Sigmoid colon (tissue), 7 donors: ENCODE results near the gene MOBP. TPM values are rescaled to one million over a fixed set of nuclear protein-coding genes. Genes with fewer than 3 reads are reported as not detected.

Source experiments
- DNase-seq: peaks from one replicate; pipeline ENCODE4 v3.0.0-alpha.2; 2019
- H3K27ac ChIP-seq, 4 donors: fragments of 200-600 bp; sonication (generic); one replicate each; pipeline ENCODE4 v1.5.1; 2016 to 2019; ENCODE audit warnings: mild to moderate bottlenecking in 1 of 4
- H3K27me3 ChIP-seq, 3 donors: fragments of 200-600 bp; sonication (generic); one replicate each; pipeline ENCODE4 v1.5.1; 2019; ENCODE audit warnings: mild to moderate bottlenecking in 1 of 3
- H3K36me3 ChIP-seq, 4 donors: fragments of 200-600 bp; sonication (generic); one replicate each; pipeline ENCODE4 v1.5.1; 2016 to 2019
- H3K4me1 ChIP-seq, 4 donors: fragments of 200-600 bp; sonication (generic); one replicate each; pipeline ENCODE4 v1.5.1; 2017 to 2019
- H3K4me3 ChIP-seq, 4 donors: fragments of 200-600 bp; sonication (generic); one replicate each; pipeline ENCODE4 v1.5.1; 2017 to 2019; ENCODE audit warnings: mild to moderate bottlenecking in 2 of 4, moderate library complexity in 1 of 4
- H3K9me3 ChIP-seq, 4 donors: fragments of 200-600 bp in 3 of 4; sonication (generic) in 3 of 4; one replicate each; pipeline versions ENCODE4 v1.5.1 to v1.6.1; 2013 to 2019
- CTCF ChIP-seq, 4 experiments: fragments of 450-650 bp in 3 of 4; fragments of 200-600 bp in 1 of 4; IDR thresholded peaks; one replicate each; pipeline ENCODE4 v1.5.1; 2016 to 2019; ENCODE audit warnings: antibody characterized with exemption in 4 of 4, mild to moderate bottlenecking in 3 of 4, moderate library complexity in 2 of 4
- EP300 ChIP-seq, 4 donors: sonication (generic); formaldehyde crosslinking; IDR thresholded peaks; one replicate each; pipeline ENCODE4 v1.6.1; 2017; ENCODE audit warnings: antibody characterized with exemption in 4 of 4
- POLR2A ChIP-seq, 2 donors: fragments of 450-650 bp; IDR thresholded peaks; one replicate each; pipeline ENCODE4 v1.6.1; 2016; ENCODE audit warnings: antibody characterized with exemption in 2 of 2, mild to moderate bottlenecking in 2 of 2, moderate library complexity in 2 of 2
- POLR2AphosphoS5 ChIP-seq, 4 donors: sonication (generic); formaldehyde crosslinking; IDR thresholded peaks; one replicate each; pipeline ENCODE4 v1.6.1; 2017; ENCODE audit warnings: antibody characterized with exemption in 4 of 4
- WGBS, 2 donors: extraction: QIAGEN DNeasy Blood & Tissue Kit; methylation state at CpG; one replicate each; pipeline ENCODE4 v1.1.7; 2013; 5-methylcytosine and 5-hydroxymethylcytosine counted together
- intact Hi-C: fragments of 100-400 bp; cut with DNase I; formaldehyde crosslinking; loops from one replicate; pipeline ENCODE4 v1.15.1; 2023
- polyA plus RNA-seq, 3 donors: library from polyadenylated mRNA; stranded (reverse); fragments of 200-250 nt; gene quantifications; one replicate each; pipeline ENCODE4 v1.2.3, GENCODE V29; 2013
- total RNA-seq, 4 donors: library from RNA; depleted of rRNA; stranded (reverse); fragments of >200 nt; gene quantifications; one replicate each; pipeline ENCODE4 v1.1.0, GENCODE V29; 2016
- donor health status: healthy with polysubstance abuse.
- donor health status: Bipolar disorder and iron deficiency.
- donor health status: healthy.

MOBP gene
- total and polyA plus RNA-seq, 7 donors, result 0.60 TPM; not detected in 6

DNA sequence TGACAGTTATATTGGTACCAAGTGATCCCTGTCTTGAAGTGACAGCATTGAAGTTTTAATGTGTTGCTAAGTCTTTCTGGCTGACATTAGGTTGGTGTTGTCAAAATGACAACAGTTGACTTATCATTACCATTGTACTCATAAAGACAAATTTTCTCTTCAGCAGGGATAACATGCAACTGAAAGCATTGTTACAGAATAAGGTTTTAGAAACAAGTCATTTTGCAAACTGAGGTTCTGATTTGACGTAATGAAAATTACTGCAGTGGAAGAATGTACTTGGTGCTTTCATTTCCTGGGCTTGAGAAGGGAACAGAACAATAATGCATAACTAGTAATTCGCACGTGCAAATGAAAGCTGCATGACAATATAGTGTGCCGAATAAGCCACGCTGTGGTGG lies 75.1 kb downstream of the MOBP start:
- Histone ChIP-seq H3K4me1 (no peaks in the 10 kb centered on the region), H3K27me3 (no peaks in the 10 kb centered on the region), H3K4me3 (no peak overlapping the region), H3K27ac (no peak overlapping the region), H3K36me3 (no peaks in the 10 kb centered on the region), H3K9me3 (no peaks in the 10 kb centered on the region)
- DNase-seq, result no peak
- WGBS, 2 donors, result 85 to 86% methylated on average over 5 of the region's 5 CpGs
- TF ChIP-seq CTCF (IDR thresholded peaks at IDR 0.05), result no peak
- TF ChIP-seq EP300 (IDR thresholded peaks at IDR 0.05), result no peak
- TF ChIP-seq POLR2AphosphoS5 (IDR thresholded peaks at IDR 0.05), result no peak
- no peak for TF ChIP-seq POLR2A (IDR thresholded peaks at IDR 0.05)
- intact Hi-C loops, result no loop called here

- TF ChIP-seq POLR2AphosphoS5 (IDR thresholded peaks at IDR 0.05), result no peak
- no peak for TF ChIP-seq CTCF (IDR thresholded peaks at IDR 0.05)
- TF ChIP-seq POLR2A (IDR thresholded peaks at IDR 0.05), result no peak
- no peak for TF ChIP-seq EP300 (IDR thresholded peaks at IDR 0.05)
- no peak for DNase-seq
- intact Hi-C loops, result no loop called here
- no peaks in the 10 kb centered on the region for H3K9me3 ChIP-seq
- no peak overlapping the region for H3K4me3 ChIP-seq
- WGBS, 2 donors, result 41 to 65% methylated on average over 3 of the region's 3 CpGs
- no peaks in the 10 kb centered on the region for H3K4me1 ChIP-seq
- H3K36me3 ChIP-seq, result no peaks in the 10 kb centered on the region
- H3K27me3 ChIP-seq, result no peaks in the 10 kb centered on the region
- H3K27ac ChIP-seq, result no peak overlapping the region
These were observed 80.8 kb downstream of the MOBP start for GRCh38 chr3:39548282-39548681.

- Histone ChIP-seq H3K4me3 (no peak overlapping the region), H3K27ac (no peak overlapping the region), H3K36me3 (no peaks in the 10 kb centered on the region), H3K4me1 (no peaks in the 10 kb centered on the region), H3K27me3 (no peaks in the 10 kb centered on the region), H3K9me3 (no peaks in the 10 kb centered on the region)
- intact Hi-C loops, result no loop called here
- no peak for DNase-seq
- no peak for TF ChIP-seq CTCF (IDR thresholded peaks at IDR 0.05)
- TF ChIP-seq POLR2AphosphoS5 (IDR thresholded peaks at IDR 0.05), result no peak
- TF ChIP-seq POLR2A (IDR thresholded peaks at IDR 0.05), result no peak
- TF ChIP-seq EP300 (IDR thresholded peaks at IDR 0.05), result no peak
- WGBS, 2 donors, result 67 to 72% methylated on average over 8 of the region's 8 CpGs
These were observed 83.0 kb downstream of the MOBP start for GRCh38 chr3:39550354-39551051.

Other genes with a start within 250 kb of the MOBP start
- gene CX3CR1, start 187.6 kb upstream of the MOBP start, total RNA-seq, result under 1 TPM; 0.16 to 0.68 (median 0.32) TPM
- under 1 TPM in 1 of 3 donors, not detected in 2; 0.10 TPM for gene CX3CR1, start 187.6 kb upstream of the MOBP start, polyA plus RNA-seq
- not detected for gene CCR8, start 138.0 kb upstream of the MOBP start, total RNA-seq
- under 1 TPM in 1 of 3 donors, not detected in 2; 0.93 TPM for gene CCR8, start 138.0 kb upstream of the MOBP start, polyA plus RNA-seq
- gene SLC25A38, start 84.3 kb upstream of the MOBP start, total RNA-seq, result 10 to 100 TPM; 25.8 to 32.6 (median 27.5) TPM
- 10 to 100 TPM; 33.1 to 39.0 (median 36.4) TPM for gene SLC25A38, start 84.3 kb upstream of the MOBP start, polyA plus RNA-seq
- gene RPSA, start 61.0 kb upstream of the MOBP start, total RNA-seq, result 1,000 to 10,000 TPM; 1,024 to 1,538 (median 1,324) TPM
- 1,000 to 10,000 TPM; 1,714 to 2,115 (median 1,937) TPM for gene RPSA, start 61.0 kb upstream of the MOBP start, polyA plus RNA-seq